K562 (cell line): ENCODE measurements around the gene GCHFR. TPM values are rescaled to one million over a fixed set of nuclear protein-coding genes. Genes with fewer than 3 reads are reported as not detected.

Experiments
- ATAC-seq: fragments of 200-7000 bp; cut with Tn5 transposase; 3 replicates; pipeline ENCODE4 v1.9.1; 2020; ENCODE audit warnings: moderate library complexity
- BruUV-seq: library from RNA; stranded (reverse); fragments of 400-500 nt; replicated peaks from 2 replicates; lab custom pipeline; 2021; lab: Mats Ljungman, UMichigan
- CTCF ChIA-PET: fragments of 300-600 bp; formaldehyde crosslinking; extraction: SDS; loops from one replicate; lab custom pipeline; 2021; ENCODE audit warnings: low intra/inter-chr PET ratio; lab: Yijun Ruan, JAX
- POLR2A ChIA-PET: fragments of 300-600, 350-650 bp; sonication (Branson Sonifier 250); formaldehyde crosslinking; extraction: SDS; loops from one replicate; lab custom pipeline; 2021; ENCODE audit warnings: antibody characterized with exemption, inconsistent platforms; lab: Yijun Ruan, JAX
- DNase-seq, 4 experiments: peaks; one replicate each; pipeline versions ENCODE4 v3.0.0 to v3.0.0-alpha.2; 2011 to 2018; ENCODE audit warnings: low spot score in 3 of 4, mixed read lengths in 3 of 4; ENCODE audit errors: extremely low read depth in 1 of 4
- FAIRE-seq: peaks from 2 replicates; lab custom pipeline; 2011; peaks lifted over from hg19 to GRCh38; lab: Jason Lieb, UNC
- H2AFZ ChIP-seq: 2 replicates; pipeline ENCODE4 v1.6.0; 2011; ENCODE audit warnings: low read depth, low read length, control low read depth, inconsistent platforms
- H3K27ac ChIP-seq: fragments of 200-600 bp; 3 replicates; pipeline ENCODE4 v1.8.0; 2011; ENCODE audit warnings: low read depth, mild to moderate bottlenecking, control low read depth, inconsistent platforms, low read length, moderate library complexity, mixed read lengths; ENCODE audit errors: extremely low read depth
- H3K27me3 ChIP-seq, 2 experiments: fragments of 300-600 bp in 1 of 2; 2 replicates in 1 of 2; 3 replicates in 1 of 2; pipeline versions ENCODE4 v1.6.0 to v1.8.0; 2011; ENCODE audit warnings: inconsistent platforms in 2 of 2, low read length in 2 of 2, mild to moderate bottlenecking in 1 of 2, mixed read lengths in 1 of 2, moderate library complexity in 1 of 2; ENCODE audit not compliant: control insufficient read depth in 2 of 2, insufficient read depth in 2 of 2
- H3K36me3 ChIP-seq: fragments of 300-600 bp; 3 replicates; pipeline ENCODE4 v1.8.0; 2011; ENCODE audit warnings: mild to moderate bottlenecking, low read length, inconsistent platforms; ENCODE audit not compliant: control insufficient read depth, insufficient read depth
- H3K4me1 ChIP-seq, 2 experiments: fragments of 200-600 bp in 1 of 2; replicated peaks in 1 of 2; 2 replicates in 1 of 2; 3 replicates in 1 of 2; pipeline versions ENCODE4 v1.5.1 to v1.8.0; 2011; ENCODE audit warnings: inconsistent platforms in 2 of 2, low read length in 2 of 2, mild to moderate bottlenecking in 1 of 2, mixed read lengths in 1 of 2, moderate library complexity in 1 of 2; ENCODE audit not compliant: control insufficient read depth in 2 of 2, insufficient read depth in 2 of 2
- H3K4me2 ChIP-seq: 2 replicates; pipeline ENCODE4 v1.6.1; 2011; ENCODE audit warnings: low read length, control low read depth, inconsistent platforms, mixed read lengths; ENCODE audit not compliant: insufficient read depth
- H3K4me3 ChIP-seq: fragments of 200-600 bp; sonication (generic), shearing (Covaris generic); 2 replicates; pipeline ENCODE4 v1.5.1; 2016; ENCODE audit warnings: control low read depth, inconsistent platforms
- H3K79me2 ChIP-seq: fragments of 200-600 bp; 3 replicates; pipeline ENCODE4 v1.8.0; 2011; ENCODE audit warnings: low read length, inconsistent platforms; ENCODE audit not compliant: control insufficient read depth, insufficient read depth
- H3K9ac ChIP-seq, 2 experiments: 2 replicates each; pipeline versions ENCODE4 v1.6.0 to v1.6.1; 2011; ENCODE audit warnings: low read depth in 2 of 2, low read length in 2 of 2, control low read depth in 1 of 2, inconsistent platforms in 1 of 2, mild to moderate bottlenecking in 1 of 2, mixed read lengths in 1 of 2; ENCODE audit not compliant: insufficient read depth in 1 of 2
- H3K9me1 ChIP-seq: one replicate; pipeline ENCODE4 v1.6.0; 2011; ENCODE audit warnings: inconsistent platforms, mild to moderate bottlenecking, low read length, moderate library complexity; ENCODE audit not compliant: control insufficient read depth, insufficient read depth
- H3K9me3 ChIP-seq: replicated peaks from 2 replicates; pipeline ENCODE4 v1.5.1; 2011; ENCODE audit warnings: low read depth, low read length, inconsistent platforms; ENCODE audit not compliant: control insufficient read depth, insufficient read depth
- H4K20me1 ChIP-seq: replicated peaks from 2 replicates; pipeline ENCODE4 v1.6.1; 2011; ENCODE audit warnings: low read length, inconsistent platforms, mixed read lengths; ENCODE audit not compliant: control insufficient read depth, insufficient read depth
- KHSRP ChIP-seq: fragments of 450-650 bp; IDR thresholded peaks from 2 replicates; pipeline ENCODE4 v1.6.1; 2017
- MAFF ChIP-seq: IDR thresholded peaks from 2 replicates; pipeline ENCODE4 v1.6.1; 2012; ENCODE audit warnings: low read length, improper control_type of control experiment
- NFIC ChIP-seq: fragments of 450-650 bp; IDR thresholded peaks from 2 replicates; pipeline ENCODE4 v1.6.1; 2017; ENCODE audit warnings: mild to moderate bottlenecking, inconsistent platforms
- RFX1 ChIP-seq: fragments of 450-650 bp; IDR thresholded peaks from 2 replicates; pipeline ENCODE4 v1.6.1; 2016; ENCODE audit warnings: mild to moderate bottlenecking, moderate library complexity
- STAT5B ChIP-seq: fragments of 250-450 bp; sonication (Bioruptor Pico); IDR thresholded peaks from 2 replicates; pipeline ENCODE4 v1.8.0; 2021; ENCODE audit warnings: mild to moderate bottlenecking, inconsistent platforms
- TBP ChIP-seq: optimal IDR thresholded peaks from 2 replicates; pipeline ENCODE3; 2011; ENCODE audit warnings: low read depth, low read length, improper control_type of control experiment
- THRAP3 ChIP-seq: fragments of 450-650 bp; IDR thresholded peaks from 2 replicates; pipeline ENCODE4 v1.6.1; 2016; ENCODE audit warnings: mild to moderate bottlenecking, inconsistent platforms, borderline replicate concordance
- YBX1 ChIP-seq: fragments of 450-650 bp; IDR thresholded peaks from 2 replicates; pipeline ENCODE4 v1.7.1; 2016; ENCODE audit warnings: mild to moderate bottlenecking
- ZNF274 ChIP-seq: IDR thresholded peaks from 2 replicates; pipeline ENCODE4 v1.6.1; 2011; ENCODE audit warnings: low read depth, mild to moderate bottlenecking, low read length, moderate library complexity, borderline replicate concordance
- ZNF324 ChIP-seq: fragments of 250-450 bp; sonication (Bioruptor Pico); IDR thresholded peaks from 2 replicates; pipeline ENCODE4 v1.4.0; 2020; ENCODE audit warnings: mild to moderate bottlenecking
- ZNF586 ChIP-seq: fragments of 450-650 bp; formaldehyde crosslinking; conservative IDR thresholded peaks from 2 replicates; pipeline ENCODE4 v1.4.0; 2020; ENCODE audit warnings: mild to moderate bottlenecking, moderate library complexity
- WGBS: fragments of 100-300 bp; shearing (Covaris generic); methylation state at CpG from one replicate; pipeline ENCODE4 v1.1.6; 2016; ENCODE audit warnings: low coverage, mixed read lengths; ENCODE audit not compliant: insufficient coverage; ENCODE audit errors: missing lambda C conversion rate; 5-methylcytosine and 5-hydroxymethylcytosine counted together
- in situ Hi-C: fragments of 300-500 bp; cut with MboI; formaldehyde crosslinking; loops from 4 replicates; pipeline ENCODE4 v1.15.0; 2018; ENCODE audit warnings: inconsistent platforms, mixed read lengths
- intact Hi-C: fragments of 100-400 bp; cut with micrococcal nuclease; formaldehyde crosslinking; loops from 2 replicates; pipeline ENCODE4 v1.14.2; 2022
- polyA plus RNA-seq, 8 experiments: library from polyadenylated mRNA; depleted of rRNA in 4 of 8; stranded (reverse) in 5 of 8; unstranded in 3 of 8; fragments of >200 nt; fragmentation: Nextera tagmentation in 2 of 8; fragmentation: Illumina TruSeq in 1 of 8; extraction: Ambion mirVana in 2 of 8; extraction: Trizol in 1 of 8; gene quantifications; 2 replicates each; pipeline versions ENCODE4 v1.2.1 to v1.2.3, GENCODE V29; 2011 to 2014; ENCODE audit warnings: inconsistent platforms in 1 of 8, missing spikeins in 1 of 8
- total RNA-seq, 7 experiments: library from RNA; depleted of rRNA in 6 of 7; stranded (reverse); fragments of >200 nt in 6 of 7; fragmentation: Illumina TruSeq in 2 of 7; extraction: Trizol in 2 of 7; gene quantifications; 2 replicates each; pipeline versions ENCODE4 v1.2.1 to v1.2.3, GENCODE V29; 2011 to 2021; ENCODE audit warnings: low replicate concordance in 1 of 7
- TF ChIP-seq, protein P1 (sequence below): fragments of 250-450 bp; sonication (Bioruptor Pico); IDR thresholded peaks from 2 replicates; pipeline ENCODE4 v1.8.0; 2022; ENCODE audit warnings: moderate library complexity, mild to moderate bottlenecking, inconsistent platforms

The GCHFR gene
- total and polyA plus RNA-seq, 9 of the 15 experiments (the other 6 are each of a cell fraction or from before 2014, with no cell fraction given): 8.7 to 83.5 (median 20.8) TPM

DNA sequence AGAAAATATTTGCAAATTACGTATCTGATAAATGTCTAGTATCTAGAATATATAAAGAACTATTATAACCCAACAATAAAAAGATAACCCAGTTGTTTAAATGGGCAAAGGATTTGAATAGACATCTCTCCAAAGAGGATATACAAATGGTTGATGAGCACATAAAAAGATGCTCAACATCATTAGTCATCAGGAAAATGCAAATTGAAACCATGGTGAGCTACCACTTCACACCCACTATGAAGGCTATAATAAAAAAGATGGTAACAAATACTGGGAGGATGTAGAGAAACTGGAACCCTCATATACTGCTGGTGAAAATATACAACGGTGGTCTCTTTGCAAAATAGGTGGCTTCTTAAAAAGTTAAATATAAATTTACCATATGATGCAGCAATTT is 40.9 kb upstream of the GCHFR start:
- Histone ChIP-seq H2AFZ (no peak overlapping the region), H3K9me3 (no peaks in the 10 kb centered on the region), H3K79me2 (no peaks in the 10 kb centered on the region), H3K27me3 (no peaks in the 10 kb centered on the region), H3K36me3 (peaks cover 68% of the 10 kb centered on the region), H4K20me1 (no peaks in the 10 kb centered on the region), H3K27ac (no peak overlapping the region), H3K4me1 (0 out of 5 replicates have a peak, but pooled peaks cover 0 to 4% of the 10 kb centered on the region in 2 experiments), H3K4me3 (no peak overlapping the region), H3K9me1 (no peaks in the 10 kb centered on the region), H3K9ac (no peak overlapping the region), H3K4me2 (no peak overlapping the region)
- BruUV-seq: no TSS peak
- no peak for ATAC-seq
- TF ChIP-seq, protein P1, sequence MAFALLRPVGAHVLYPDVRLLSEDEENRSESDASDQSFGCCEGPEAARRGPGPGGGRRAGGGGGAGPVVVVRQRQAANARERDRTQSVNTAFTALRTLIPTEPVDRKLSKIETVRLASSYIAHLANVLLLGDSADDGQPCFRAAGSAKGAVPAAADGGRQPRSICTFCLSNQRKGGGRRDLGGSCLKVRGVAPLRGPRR (CRISPR knock-in tag): no peak
- TF ChIP-seq MAFF: no peak
- TF ChIP-seq ZNF586 (CRISPR knock-in tag): no peak
- no peak for TF ChIP-seq TBP
- no peak for TF ChIP-seq YBX1
- no peak for TF ChIP-seq RFX1
- no peak for TF ChIP-seq NFIC
- no peak for TF ChIP-seq THRAP3
- no peak for TF ChIP-seq ZNF274
- no peak for TF ChIP-seq KHSRP
- no peak for TF ChIP-seq STAT5B (CRISPR knock-in tag)
- TF ChIP-seq ZNF324 (CRISPR knock-in tag): no peak
- WGBS: 74% methylated on average over 2 of the region's 2 CpGs
- no peak for FAIRE-seq
- intact Hi-C loops: no loop called here
- ChIA-PET CTCF (no interaction called here), POLR2A (interaction anchor here (0.9 to 1.2 kb wide), 3 partner anchors 14 to 133 kb away, joined by 3 to 4 read pairs (median 4); no protein-coding TSS in a partner anchor)
- in situ Hi-C loops: no loop called here
- DNase-seq: no peak
